HEK293T (cell line): ENCODE data around the gene ATP5F1D.

ENCODE experiments used
- ARNT ChIP-seq: fragments of 450-650 bp; IDR thresholded peaks from 2 replicates; pipeline ENCODE4 v1.6.1; 2017; ENCODE audit warnings: mild to moderate bottlenecking
- BHLHE40 ChIP-seq: fragments of 450-650 bp; IDR thresholded peaks from 2 replicates; pipeline ENCODE4 v1.6.1; 2016; ENCODE audit warnings: mild to moderate bottlenecking, moderate library complexity, borderline replicate concordance
- ELF4 ChIP-seq: fragments of 450-650 bp; IDR thresholded peaks from 2 replicates; pipeline ENCODE4 v1.6.1; 2017; ENCODE audit warnings: antibody characterized with exemption
- FOXM1 ChIP-seq: fragments of 450-650 bp; IDR thresholded peaks from 2 replicates; pipeline ENCODE4 v1.6.1; 2017; ENCODE audit warnings: mild to moderate bottlenecking, borderline replicate concordance
- HDGF ChIP-seq: fragments of 450-650 bp; IDR thresholded peaks from 2 replicates; pipeline ENCODE4 v1.6.1; 2017; ENCODE audit warnings: antibody characterized with exemption, borderline replicate concordance
- L3MBTL2 ChIP-seq: fragments of 450-650 bp; conservative IDR thresholded peaks from 2 replicates; pipeline ENCODE4 v1.6.1; 2016; ENCODE audit warnings: mild to moderate bottlenecking
- LEF1 ChIP-seq: fragments of 450-650 bp; IDR thresholded peaks from 2 replicates; pipeline ENCODE4 v1.6.1; 2017; ENCODE audit warnings: mild to moderate bottlenecking, borderline replicate concordance
- SP1 ChIP-seq: fragments of 450-650 bp; IDR thresholded peaks from 2 replicates; pipeline ENCODE4 v1.6.1; 2017
- SUZ12 ChIP-seq: fragments of 450-650 bp; IDR thresholded peaks from 2 replicates; pipeline ENCODE4 v1.6.1; 2016; ENCODE audit warnings: mild to moderate bottlenecking
- TARDBP ChIP-seq: fragments of 450-650 bp; IDR thresholded peaks from 2 replicates; pipeline ENCODE4 v1.6.1; 2016
- ZNF384 ChIP-seq: fragments of 450-650 bp; IDR thresholded peaks from 2 replicates; pipeline ENCODE4 v1.6.1; 2016

GRCh38 chr19:1211494-1212234 is 29.9 kb upstream of the ATP5F1D start:
- TF ChIP-seq SP1 (no peak), BHLHE40 (no peak), TARDBP (no peak), LEF1 (no peak), ELF4 (no peak), ARNT (no peak), HDGF (no peak), FOXM1 (no peak), SUZ12 (no peak), L3MBTL2 (no peak), ZNF384 (no peak)
